Measurements from ENCODE around the gene RANBP1.

- TF ChIP-seq CTCF (conservative IDR thresholded peaks at IDR 0.05; ENCODE audit: low read depth, low read length) = peak; percentile 63
- no peak for TF ChIP-seq EZH2 (IDR thresholded peaks at IDR 0.05; ENCODE audit: borderline replicate concordance, low read depth, low read length, poor library complexity, severe bottlenecking)
Measured at GRCh38 chr22:20111045-20111688, 4.7 kb upstream of the RANBP1 start.

All from A673 (cell line).